Astrocyte (in vitro differentiated cells and primary cell): ENCODE measurements around the gene WNT16. TPM values are rescaled to one million over a fixed set of nuclear protein-coding genes. Genes with fewer than 3 reads are reported as not detected.

Experiments used
- DNase-seq: peaks from one replicate; pipeline ENCODE4 v3.0.0-alpha.2; 2010; ENCODE audit warnings: low read depth
- FAIRE-seq: peaks from 2 replicates; lab custom pipeline; 2011; peaks lifted over from hg19 to GRCh38; lab: Jason Lieb, UNC
- H2AFZ ChIP-seq: 2 replicates; pipeline ENCODE4 v1.6.0; 2012; ENCODE audit warnings: low read depth, low read length, inconsistent platforms
- H3K27ac ChIP-seq: 2 replicates; pipeline ENCODE4 v1.5.1; 2011; ENCODE audit warnings: low read depth, low read length, inconsistent platforms
- H3K27me3 ChIP-seq: 2 replicates; pipeline ENCODE4 v1.6.0; 2011; ENCODE audit warnings: low read length, inconsistent platforms; ENCODE audit not compliant: insufficient read depth
- H3K36me3 ChIP-seq: 2 replicates; pipeline ENCODE4 v1.5.1; 2011; ENCODE audit warnings: low read length, inconsistent platforms; ENCODE audit not compliant: insufficient read depth
- H3K4me1 ChIP-seq: 2 replicates; pipeline ENCODE4 v1.5.1; 2011; ENCODE audit warnings: low read length, inconsistent platforms; ENCODE audit not compliant: insufficient read depth
- H3K4me2 ChIP-seq: 2 replicates; pipeline ENCODE4 v1.6.0; 2012; ENCODE audit warnings: low read length, inconsistent platforms
- H3K4me3 ChIP-seq: 2 replicates; pipeline ENCODE4 v1.5.1; 2011; ENCODE audit warnings: low read depth, mild to moderate bottlenecking, low read length, inconsistent platforms; ENCODE audit not compliant: insufficient read depth
- H3K79me2 ChIP-seq: 2 replicates; pipeline ENCODE4 v1.6.0; 2012; ENCODE audit warnings: mild to moderate bottlenecking, low read length, inconsistent platforms; ENCODE audit not compliant: insufficient read depth
- H3K9ac ChIP-seq: 2 replicates; pipeline ENCODE4 v1.6.0; 2012; ENCODE audit warnings: mild to moderate bottlenecking, low read length, inconsistent platforms
- H3K9me3 ChIP-seq: 2 replicates; pipeline ENCODE4 v1.5.1; 2012; ENCODE audit warnings: low read depth, mild to moderate bottlenecking, low read length, inconsistent platforms; ENCODE audit not compliant: insufficient read depth
- H4K20me1 ChIP-seq: 2 replicates; pipeline ENCODE4 v1.6.0; 2012; ENCODE audit warnings: low read length, inconsistent platforms; ENCODE audit not compliant: insufficient read depth
- H3K27ac Mint-ChIP-seq: one replicate; pipeline ENCODE4 v1.8.0; 2021; ENCODE audit warnings: mild to moderate bottlenecking, mixed read lengths; ENCODE audit not compliant: unreplicated experiment
- H3K27me3 Mint-ChIP-seq: one replicate; pipeline ENCODE4 v1.8.0; 2021; ENCODE audit warnings: low read depth, mixed read lengths; ENCODE audit not compliant: unreplicated experiment
- H3K36me3 Mint-ChIP-seq: one replicate; pipeline ENCODE4 v1.8.0; 2021; ENCODE audit warnings: low read depth, mixed read lengths; ENCODE audit not compliant: unreplicated experiment
- H3K4me1 Mint-ChIP-seq: one replicate; pipeline ENCODE4 v1.8.0; 2021; ENCODE audit warnings: low read depth, mixed read lengths; ENCODE audit not compliant: unreplicated experiment
- H3K4me3 Mint-ChIP-seq: one replicate; pipeline ENCODE4 v1.8.0; 2021; ENCODE audit warnings: mild to moderate bottlenecking, moderate library complexity, mixed read lengths; ENCODE audit not compliant: unreplicated experiment
- H3K9me3 Mint-ChIP-seq: one replicate; pipeline ENCODE4 v1.8.0; 2021; ENCODE audit warnings: mild to moderate bottlenecking, mixed read lengths; ENCODE audit not compliant: unreplicated experiment
- EZH2 ChIP-seq: IDR thresholded peaks from 2 replicates; pipeline ENCODE4 v1.6.1; 2012; ENCODE audit warnings: mild to moderate bottlenecking, low read length, inconsistent platforms; ENCODE audit not compliant: insufficient read depth
- total RNA-seq: library from RNA; stranded (reverse); gene quantifications from 2 replicates; pipeline ENCODE4 v1.2.1, GENCODE V29; 2021
- TF ChIP-seq, protein P1 (sequence below): IDR thresholded peaks from 2 replicates; pipeline ENCODE4 v1.5.1; 2011; ENCODE audit warnings: low read depth, mild to moderate bottlenecking, inconsistent platforms, low read length, moderate library complexity; ENCODE audit not compliant: insufficient read depth

WNT16 gene
- total RNA-seq, 1 donor from 2014 or later: 0.07 TPM

DNA sequence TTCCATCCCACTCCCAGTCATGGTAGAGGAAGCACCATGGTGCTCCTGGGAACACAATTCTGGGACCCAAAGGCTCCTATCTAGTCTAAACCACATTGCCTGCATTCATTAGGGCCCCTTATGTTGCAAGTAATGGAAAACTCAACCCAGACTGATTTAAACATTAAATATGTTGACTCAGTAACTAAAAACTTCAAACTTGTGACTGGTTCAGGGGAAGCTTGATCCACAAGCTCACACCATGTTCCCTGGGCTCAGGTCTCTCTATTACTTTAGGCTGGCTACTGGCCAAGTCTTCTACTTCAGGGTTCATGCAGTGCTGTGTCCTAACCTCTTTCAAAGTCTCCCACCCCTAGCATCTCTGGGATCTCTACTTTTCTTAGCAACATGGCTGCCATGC lies 13.1 kb downstream of the WNT16 start:
- no peaks in the 10 kb centered on the region for H3K9me3 Mint-ChIP-seq
- H4K20me1 ChIP-seq: no peaks in the 10 kb centered on the region
- no peak overlapping the region for H3K27ac ChIP-seq
- no peaks in the 10 kb centered on the region for H3K27me3 ChIP-seq
- no peaks in the 10 kb centered on the region for H3K36me3 ChIP-seq
- H3K4me1 ChIP-seq: no peaks in the 10 kb centered on the region
- H3K27ac Mint-ChIP-seq: no peak overlapping the region
- H3K4me2 ChIP-seq: no peak overlapping the region
- H3K9me3 ChIP-seq: no peaks in the 10 kb centered on the region
- no peak overlapping the region for H3K4me3 Mint-ChIP-seq
- no peak overlapping the region for H2AFZ ChIP-seq
- no peaks in the 10 kb centered on the region for H3K79me2 ChIP-seq
- H3K36me3 Mint-ChIP-seq: peaks cover 3% of the 10 kb centered on the region
- no peak for DNase-seq
- TF ChIP-seq EZH2: no peak
- TF ChIP-seq, protein P1, sequence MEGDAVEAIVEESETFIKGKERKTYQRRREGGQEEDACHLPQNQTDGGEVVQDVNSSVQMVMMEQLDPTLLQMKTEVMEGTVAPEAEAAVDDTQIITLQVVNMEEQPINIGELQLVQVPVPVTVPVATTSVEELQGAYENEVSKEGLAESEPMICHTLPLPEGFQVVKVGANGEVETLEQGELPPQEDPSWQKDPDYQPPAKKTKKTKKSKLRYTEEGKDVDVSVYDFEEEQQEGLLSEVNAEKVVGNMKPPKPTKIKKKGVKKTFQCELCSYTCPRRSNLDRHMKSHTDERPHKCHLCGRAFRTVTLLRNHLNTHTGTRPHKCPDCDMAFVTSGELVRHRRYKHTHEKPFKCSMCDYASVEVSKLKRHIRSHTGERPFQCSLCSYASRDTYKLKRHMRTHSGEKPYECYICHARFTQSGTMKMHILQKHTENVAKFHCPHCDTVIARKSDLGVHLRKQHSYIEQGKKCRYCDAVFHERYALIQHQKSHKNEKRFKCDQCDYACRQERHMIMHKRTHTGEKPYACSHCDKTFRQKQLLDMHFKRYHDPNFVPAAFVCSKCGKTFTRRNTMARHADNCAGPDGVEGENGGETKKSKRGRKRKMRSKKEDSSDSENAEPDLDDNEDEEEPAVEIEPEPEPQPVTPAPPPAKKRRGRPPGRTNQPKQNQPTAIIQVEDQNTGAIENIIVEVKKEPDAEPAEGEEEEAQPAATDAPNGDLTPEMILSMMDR: no peak
- no peaks in the 10 kb centered on the region for H3K4me1 Mint-ChIP-seq
- no peak overlapping the region for H3K4me3 ChIP-seq
- FAIRE-seq: no peak
- no peak overlapping the region for H3K9ac ChIP-seq
- H3K27me3 Mint-ChIP-seq: no peaks in the 10 kb centered on the region

DNA sequence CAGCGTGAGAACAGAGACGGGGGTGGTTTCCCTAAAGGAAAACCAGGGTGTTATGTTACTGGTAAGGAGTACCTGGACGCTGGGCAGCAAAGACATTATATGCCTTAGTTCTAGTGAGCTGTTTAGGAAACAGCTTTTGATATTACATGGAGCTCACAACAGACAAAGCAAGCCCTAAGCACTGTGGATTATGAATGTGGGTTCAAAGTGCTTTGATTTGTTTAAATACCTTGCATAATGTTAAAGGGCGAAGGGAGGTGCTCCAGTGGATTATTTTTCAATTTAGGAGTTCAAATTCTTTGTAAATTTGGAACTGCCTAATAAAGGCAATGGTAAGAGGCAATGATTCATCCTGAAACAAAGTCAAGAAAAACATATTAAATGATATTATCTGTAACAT lies 13.8 kb downstream of the WNT16 start:
- Histone ChIP-seq H3K27me3 (no peaks in the 10 kb centered on the region), H4K20me1 (no peaks in the 10 kb centered on the region), H3K27ac (no peak overlapping the region), H3K4me2 (no peak overlapping the region), H3K9ac (no peak overlapping the region), H3K4me1 (no peaks in the 10 kb centered on the region), H3K79me2 (no peaks in the 10 kb centered on the region), H3K4me3 (no peak overlapping the region), H2AFZ (no peak overlapping the region), H3K9me3 (no peaks in the 10 kb centered on the region), H3K36me3 (no peaks in the 10 kb centered on the region)
- TF ChIP-seq EZH2: no peak
- TF ChIP-seq, protein P1: no peak
- DNase-seq: no peak
- no peaks in the 10 kb centered on the region for H3K4me1 Mint-ChIP-seq
- no peaks in the 10 kb centered on the region for H3K27me3 Mint-ChIP-seq
- no peak overlapping the region for H3K27ac Mint-ChIP-seq
- no peak for FAIRE-seq
- H3K4me3 Mint-ChIP-seq: no peak overlapping the region
- H3K36me3 Mint-ChIP-seq: peaks cover 9% of the 10 kb centered on the region
- no peaks in the 10 kb centered on the region for H3K9me3 Mint-ChIP-seq

DNA sequence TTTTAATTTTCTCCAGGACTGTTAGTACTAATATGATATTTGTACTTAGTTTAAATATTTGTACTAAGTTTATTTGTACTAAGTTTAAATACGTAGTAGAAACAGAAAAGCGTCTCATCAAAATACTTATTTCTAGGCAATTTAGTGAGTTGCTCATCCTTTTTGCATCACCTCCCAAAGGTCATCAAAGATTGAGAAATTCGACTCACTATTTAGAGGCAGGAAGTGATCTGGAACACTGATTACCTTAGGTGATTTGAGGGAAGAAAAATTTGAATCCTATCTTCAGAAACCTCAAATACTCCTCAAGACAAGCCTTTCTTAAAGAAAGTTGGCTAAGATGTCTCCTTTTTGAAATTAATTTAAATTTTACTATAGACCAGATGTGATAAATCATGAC lies 14.5 kb downstream of the WNT16 start:
- no peaks in the 10 kb centered on the region for H3K4me1 ChIP-seq
- DNase-seq (no peak), FAIRE-seq (no peak)
- no peaks in the 10 kb centered on the region for H3K36me3 ChIP-seq
- Mint-ChIP-seq H3K27me3 (no peaks in the 10 kb centered on the region), H3K27ac (no peak overlapping the region), H3K9me3 (no peaks in the 10 kb centered on the region), H3K4me3 (no peak overlapping the region), H3K4me1 (no peaks in the 10 kb centered on the region), H3K36me3 (peaks cover 9% of the 10 kb centered on the region)
- TF ChIP-seq EZH2: no peak
- TF ChIP-seq, protein P1: no peak
- no peak overlapping the region for H2AFZ ChIP-seq
- H4K20me1 ChIP-seq: no peaks in the 10 kb centered on the region
- H3K9me3 ChIP-seq: no peaks in the 10 kb centered on the region
- H3K79me2 ChIP-seq: no peaks in the 10 kb centered on the region
- no peak overlapping the region for H3K4me2 ChIP-seq
- no peak overlapping the region for H3K4me3 ChIP-seq
- H3K27ac ChIP-seq: no peak overlapping the region
- no peaks in the 10 kb centered on the region for H3K27me3 ChIP-seq
- no peak overlapping the region for H3K9ac ChIP-seq
